ENCODE data around the gene PKD1. TPM values are rescaled to one million over a fixed set of nuclear protein-coding genes. Genes with fewer than 3 reads are reported as not detected.

The PKD1 gene
- total and polyA plus RNA-seq, 2 of the 13 experiments (the other 11 are each of a cell fraction or from before 2014, with no cell fraction given): 22.1 to 23.0 TPM

GRCh38 chr16:2039274-2040031 is 96.2 kb downstream of the PKD1 start (continued):
- 0 out of 2 replicates have a peak, but pooled peaks have one; percentile 74 for TF ChIP-seq ZNF512B (CRISPR knock-in tag; IDR thresholded peaks at IDR 0.05; ENCODE audit: borderline replicate concordance)
- peak; percentile 83 for TF ChIP-seq TARDBP (CRISPR knock-in tag; IDR thresholded peaks at IDR 0.05)
- TF ChIP-seq KDM1A (CRISPR knock-in tag; IDR thresholded peaks at IDR 0.05): peak; percentile 68
- TF ChIP-seq SKIL (CRISPR knock-in tag; IDR thresholded peaks at IDR 0.05; ENCODE audit: borderline replicate concordance): peak; percentile 97
- TF ChIP-seq ZNF281 (CRISPR knock-in tag; IDR thresholded peaks at IDR 0.05; ENCODE audit: borderline replicate concordance): peak; percentile 91
- peak; percentile 21 for TF ChIP-seq TGIF2 (CRISPR knock-in tag; IDR thresholded peaks at IDR 0.05)
- no peak for TF ChIP-seq ZSCAN22 (CRISPR knock-in tag; IDR thresholded peaks at IDR 0.05)
- TF ChIP-seq PHF21A (CRISPR knock-in tag; IDR thresholded peaks at IDR 0.05): peak; percentile 94
- no peak for TF ChIP-seq SNAPC2 (CRISPR knock-in tag; IDR thresholded peaks at IDR 0.05)
- TF ChIP-seq ZNF572 (CRISPR knock-in tag; IDR thresholded peaks at IDR 0.05): 0 out of 2 replicates have a peak, but pooled peaks have one; percentile 16
- no peak for TF ChIP-seq ZNF597 (CRISPR knock-in tag; IDR thresholded peaks at IDR 0.05)
- peak; percentile 79 for TF ChIP-seq ERF (CRISPR knock-in tag; IDR thresholded peaks at IDR 0.05)
- no peak for TF ChIP-seq SSRP1 (CRISPR knock-in tag; IDR thresholded peaks at IDR 0.05)
- no peak for TF ChIP-seq ZNF142 (CRISPR knock-in tag; IDR thresholded peaks at IDR 0.05)
